ENCODE data around the gene RHOT2. TPM values are rescaled to one million over a fixed set of nuclear protein-coding genes. Genes with fewer than 3 reads are reported as not detected.
A peak's percentile ranks its signal among the peaks of the same experiment; 100 is the strongest.

Gene RHOT2
- total and polyA plus RNA-seq, 2 experiments from 2014 or later = 129 to 163 TPM

- H3K27me3 Mint-ChIP-seq (ENCODE audit: insufficient read depth, low read depth, poor library complexity) = peaks cover 8% of the 10 kb centered on the region
- peaks cover 3% of the 10 kb centered on the region; the same call in 2 of the 3 replicates for H3K4me1 Mint-ChIP-seq
- H3K9me3 Mint-ChIP-seq = no peaks in the 10 kb centered on the region
- Histone ChIP-seq H3K27ac (ENCODE audit: low read depth) (no peak overlapping the region), H3F3A (replicated peaks; ENCODE audit: low read depth) (peaks cover 9% of the 10 kb centered on the region; the same call in 1 of the 2 replicates), H4K20me1 (replicated peaks; ENCODE audit: insufficient read depth) (no peaks in the 10 kb centered on the region; the same call in 1 of the 2 replicates), H3K79me2 (replicated peaks; ENCODE audit: insufficient read depth) (peaks cover 17% of the 10 kb centered on the region; the same call in 1 of the 2 replicates), H3K9me2 (ENCODE audit: insufficient read depth) (no peaks in the 10 kb centered on the region), H3K4me3 (no peak overlapping the region), H2AFZ (no peak overlapping the region), H3K4me1 (ENCODE audit: insufficient read depth) (peaks cover 5% of the 10 kb centered on the region; the same call in 1 of the 2 replicates), H3K36me3 (ENCODE audit: insufficient read depth) (no peaks in the 10 kb centered on the region), H3K27me3 (ENCODE audit: insufficient read depth) (no peaks in the 10 kb centered on the region), H3K4me2 (no peak overlapping the region)
- TF ChIP-seq ETS1 (IDR thresholded peaks at IDR 0.05) = no peak
- no peak for TF ChIP-seq STAT1 (IDR thresholded peaks at IDR 0.05; ENCODE audit: unreplicated experiment)
- TF ChIP-seq POLR2AphosphoS5 (IDR thresholded peaks at IDR 0.05; ENCODE audit: low read depth) = peak; percentile 13; the same call in 1 of the 2 replicates
- no peak for TF ChIP-seq REST (IDR thresholded peaks at IDR 0.05; ENCODE audit: unreplicated experiment)
- TF ChIP-seq ZNF462 (CRISPR knock-in tag; IDR thresholded peaks at IDR 0.05) = no peak
- TF ChIP-seq EZH2phosphoT487 (IDR thresholded peaks at IDR 0.05; ENCODE audit: unreplicated experiment) = no peak
- TF ChIP-seq CTCF (conservative IDR thresholded peaks at IDR 0.05; ENCODE audit: low read depth in 2 of 2) = no peak
- DNase-seq (ENCODE audit: low spot score) (peak; percentile 65), ATAC-seq (no peak)
- H3K4me3 Mint-ChIP-seq = no peak overlapping the region
- H3K27ac Mint-ChIP-seq = no peak overlapping the region
- H3K36me3 Mint-ChIP-seq (ENCODE audit: low read depth) = no peaks in the 10 kb centered on the region
These were observed 21.9 kb upstream of the RHOT2 start for GRCh38 chr16:645852-646678.
